Ascending aorta (tissue), 2 donors: ENCODE data around the gene ABCB10. TPM values are rescaled to one million over a fixed set of nuclear protein-coding genes. Genes with fewer than 3 reads are reported as not detected.

Source experiments
- DNase-seq, 2 donors: peaks; one replicate each; pipeline ENCODE4 v3.0.0-alpha.2; 2019; ENCODE audit warnings: low spot score in 2 of 2
- H3K27ac ChIP-seq, 2 donors: fragments of 200-600 bp; sonication (generic); one replicate each; pipeline ENCODE4 v1.5.1; 2016 to 2017; ENCODE audit warnings: mild to moderate bottlenecking in 1 of 2
- H3K27me3 ChIP-seq: fragments of 200-600 bp; sonication (generic); one replicate; pipeline ENCODE4 v1.5.1; 2017
- H3K36me3 ChIP-seq, 2 donors: fragments of 200-600 bp; sonication (generic); one replicate each; pipeline ENCODE4 v1.5.1; 2016
- H3K4me1 ChIP-seq, 2 donors: fragments of 200-600 bp; sonication (generic); one replicate each; pipeline ENCODE4 v1.5.1; 2016 to 2017; ENCODE audit warnings: mild to moderate bottlenecking in 1 of 2
- H3K4me3 ChIP-seq, 2 donors: fragments of 200-600 bp; sonication (generic); one replicate each; pipeline ENCODE4 v1.5.1; 2016 to 2017; ENCODE audit warnings: mild to moderate bottlenecking in 1 of 2
- H3K9me3 ChIP-seq, 2 donors: fragments of 200-600 bp; sonication (generic); one replicate each; pipeline ENCODE4 v1.5.1; 2016
- CTCF ChIP-seq, 3 experiments: fragments of 200-600 bp in 2 of 3; fragments of 450-650 bp in 1 of 3; sonication (generic) in 2 of 3; IDR thresholded peaks; one replicate each; pipeline ENCODE4 v1.5.1; 2016 to 2019; ENCODE audit warnings: antibody characterized with exemption in 3 of 3, mild to moderate bottlenecking in 1 of 3, moderate library complexity in 1 of 3
- intact Hi-C: fragments of 100-400 bp; cut with DNase I; formaldehyde crosslinking; loops from one replicate; pipeline ENCODE4 v1.15.1; 2023
- total RNA-seq: library from RNA; depleted of rRNA; stranded (reverse); fragments of >200 nt; gene quantifications from one replicate; pipeline ENCODE4 v1.1.0, GENCODE V29; 2016

The ABCB10 gene
- total RNA-seq, 1 donor from 2014 or later: 25.2 TPM

GRCh38 chr1:229466887-229467286 is 91.6 kb downstream of the ABCB10 start:
- H3K27me3 ChIP-seq: no peaks in the 10 kb centered on the region
- H3K4me3 ChIP-seq: no peak overlapping the region
- TF ChIP-seq CTCF (IDR thresholded peaks at IDR 0.05): no peak
- intact Hi-C loops: no loop called here
- H3K9me3 ChIP-seq: no peaks in the 10 kb centered on the region
- no peaks in the 10 kb centered on the region for H3K4me1 ChIP-seq
- no peak overlapping the region for H3K27ac ChIP-seq
- DNase-seq: no peak
- peaks cover 47 to 73% of the 10 kb centered on the region in 2 donors for H3K36me3 ChIP-seq

Other genes starting within 250 kb of the ABCB10 start
- 2.9 TPM for gene CCSAP, start 215.7 kb downstream of the ABCB10 start, total RNA-seq
- gene ACTA1, start 124.6 kb downstream of the ABCB10 start, total RNA-seq: not detected
- gene NUP133, start 50.4 kb downstream of the ABCB10 start, total RNA-seq: 9.3 TPM
- 21.7 TPM for gene TAF5L, start 67.4 kb upstream of the ABCB10 start, total RNA-seq
- gene URB2, start 67.5 kb upstream of the ABCB10 start, total RNA-seq: 1.8 TPM